Measurements from ENCODE around the gene DDX47.

The DDX47 gene

GRCh38 chr12:12868477-12869235 is 55.5 kb downstream of the DDX47 start:
- no peak overlapping the region for H3K27ac ChIP-seq (ENCODE audit: low read depth, low read length, poor library complexity, severe bottlenecking)
- TF ChIP-seq CTCF (IDR thresholded peaks at IDR 0.05; ENCODE audit: low read length) (no peak), EZH2 (IDR thresholded peaks at IDR 0.05; ENCODE audit: borderline replicate concordance, low read length) (no peak)
- H3K79me2 ChIP-seq (ENCODE audit: insufficient read depth, low read length) = no peaks in the 10 kb centered on the region
- H3K9ac ChIP-seq (ENCODE audit: low read length) = no peak overlapping the region
- no peaks in the 10 kb centered on the region for H3K27me3 ChIP-seq (ENCODE audit: insufficient read depth, low read length)
- H3F3A ChIP-seq (ENCODE audit: insufficient read depth, low read length) = no peaks in the 10 kb centered on the region
- H3K36me3 ChIP-seq (ENCODE audit: insufficient read depth, low read length) = no peaks in the 10 kb centered on the region
- H2AFZ ChIP-seq (ENCODE audit: low read length) = no peak overlapping the region
- H3K4me3 ChIP-seq (ENCODE audit: low read depth, low read length, poor library complexity, severe bottlenecking) = no peak overlapping the region
- H3K9me2 ChIP-seq (ENCODE audit: low read depth, low read length) = no peaks in the 10 kb centered on the region
- no peaks in the 10 kb centered on the region for H3K4me1 ChIP-seq (ENCODE audit: insufficient read depth, low read length, severe bottlenecking)
- H4K20me1 ChIP-seq (ENCODE audit: insufficient read depth, low read length) = no peaks in the 10 kb centered on the region
- no peak overlapping the region for H3K4me2 ChIP-seq (ENCODE audit: low read length)
- no peaks in the 10 kb centered on the region for H3K9me3 ChIP-seq (ENCODE audit: low read length)

- Histone ChIP-seq H3K4me2 (ENCODE audit: low read length) (no peak overlapping the region), H3K4me3 (ENCODE audit: low read depth, low read length, poor library complexity, severe bottlenecking) (no peak overlapping the region), H3K9me3 (ENCODE audit: low read length) (no peaks in the 10 kb centered on the region), H4K20me1 (ENCODE audit: insufficient read depth, low read length) (no peaks in the 10 kb centered on the region), H2AFZ (ENCODE audit: low read length) (no peak overlapping the region), H3F3A (ENCODE audit: insufficient read depth, low read length) (no peaks in the 10 kb centered on the region), H3K9me2 (ENCODE audit: low read depth, low read length) (no peaks in the 10 kb centered on the region), H3K79me2 (ENCODE audit: insufficient read depth, low read length) (no peaks in the 10 kb centered on the region), H3K27ac (ENCODE audit: low read depth, low read length, poor library complexity, severe bottlenecking) (no peak overlapping the region), H3K4me1 (ENCODE audit: insufficient read depth, low read length, severe bottlenecking) (no peaks in the 10 kb centered on the region), H3K36me3 (ENCODE audit: insufficient read depth, low read length) (no peaks in the 10 kb centered on the region), H3K9ac (ENCODE audit: low read length) (no peak overlapping the region), H3K27me3 (ENCODE audit: insufficient read depth, low read length) (no peaks in the 10 kb centered on the region)
- no peak for TF ChIP-seq CTCF (IDR thresholded peaks at IDR 0.05; ENCODE audit: low read length)
- TF ChIP-seq EZH2 (IDR thresholded peaks at IDR 0.05; ENCODE audit: borderline replicate concordance, low read length) = no peak
These were observed 57.3 kb downstream of the DDX47 start for GRCh38 chr12:12870465-12870864.

GRCh38 chr12:12871587-12872138 is 58.5 kb downstream of the DDX47 start:
- no peaks in the 10 kb centered on the region for H4K20me1 ChIP-seq (ENCODE audit: insufficient read depth, low read length)
- no peak overlapping the region for H3K4me2 ChIP-seq (ENCODE audit: low read length)
- H2AFZ ChIP-seq (ENCODE audit: low read length) = no peak overlapping the region
- H3F3A ChIP-seq (ENCODE audit: insufficient read depth, low read length) = no peaks in the 10 kb centered on the region
- no peak overlapping the region for H3K27ac ChIP-seq (ENCODE audit: low read depth, low read length, poor library complexity, severe bottlenecking)
- no peaks in the 10 kb centered on the region for H3K9me3 ChIP-seq (ENCODE audit: low read length)
- no peaks in the 10 kb centered on the region for H3K27me3 ChIP-seq (ENCODE audit: insufficient read depth, low read length)
- TF ChIP-seq CTCF (IDR thresholded peaks at IDR 0.05; ENCODE audit: low read length) = no peak
- TF ChIP-seq EZH2 (IDR thresholded peaks at IDR 0.05; ENCODE audit: borderline replicate concordance, low read length) = no peak
- H3K9me2 ChIP-seq (ENCODE audit: low read depth, low read length) = no peaks in the 10 kb centered on the region
- H3K9ac ChIP-seq (ENCODE audit: low read length) = no peak overlapping the region
- H3K79me2 ChIP-seq (ENCODE audit: insufficient read depth, low read length) = no peaks in the 10 kb centered on the region
- H3K4me1 ChIP-seq (ENCODE audit: insufficient read depth, low read length, severe bottlenecking) = no peaks in the 10 kb centered on the region
- H3K4me3 ChIP-seq (ENCODE audit: low read depth, low read length, poor library complexity, severe bottlenecking) = no peak overlapping the region
- no peaks in the 10 kb centered on the region for H3K36me3 ChIP-seq (ENCODE audit: insufficient read depth, low read length)

Data from OCI-LY1 (cell line).